NCI-H82 (cell line): ENCODE measurements around the gene TMPRSS6.

ENCODE experiments used
- DNase-seq: peaks from one replicate; lab custom pipeline; 2025; lab: John Stamatoyannopoulos, UW

TMPRSS6 gene

DNA sequence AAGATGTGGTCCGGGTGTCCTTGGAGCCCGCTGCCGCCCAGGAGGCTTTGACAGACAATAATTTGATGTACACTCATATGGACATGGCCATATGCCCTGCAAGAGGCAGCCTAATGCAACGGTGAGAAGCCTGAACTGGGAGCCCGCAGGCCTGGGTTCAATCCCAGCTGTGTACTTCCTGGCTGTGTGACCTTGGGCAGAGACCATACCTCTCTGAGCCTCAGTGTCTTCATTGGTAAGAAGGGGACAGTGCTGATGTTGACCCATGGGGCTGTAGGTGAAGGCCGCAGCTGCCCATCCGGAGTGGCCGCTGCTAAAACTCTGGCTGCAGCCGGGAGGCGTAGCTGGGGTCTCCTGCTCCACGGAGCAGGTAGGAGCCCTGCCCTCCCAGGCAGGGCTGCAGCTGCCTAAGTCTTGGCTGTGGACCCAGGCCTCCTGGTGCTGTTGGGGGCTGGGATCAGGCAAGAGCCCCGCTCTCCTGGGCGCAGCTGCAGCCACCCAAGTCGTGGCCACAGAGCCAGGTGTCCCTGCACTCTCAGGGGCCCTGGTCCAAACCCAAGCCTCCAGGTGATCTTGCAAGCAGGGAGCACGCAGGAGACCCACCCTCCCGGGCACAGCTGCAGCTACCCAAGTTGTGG lies 31.3 kb upstream of the TMPRSS6 start:
- no peak for DNase-seq

DNA sequence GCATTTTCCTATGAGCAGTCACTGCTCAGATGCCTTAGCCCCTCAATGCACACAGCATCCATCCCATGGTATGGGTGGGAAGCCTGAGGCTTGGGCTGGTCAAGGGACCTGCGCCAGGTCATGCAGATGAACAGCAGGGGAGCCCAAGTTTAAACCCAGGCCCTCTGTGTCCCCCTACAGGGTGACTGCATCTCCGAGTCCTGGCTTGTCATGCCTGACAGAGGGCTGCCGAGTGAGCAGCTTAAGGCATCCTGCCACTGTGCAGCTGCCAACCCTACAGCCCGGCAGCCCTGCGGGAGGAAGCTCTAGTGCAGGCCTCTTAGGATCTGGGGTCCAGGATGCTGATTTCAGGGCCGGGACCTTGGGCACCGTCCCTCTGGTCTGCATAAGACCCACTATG lies 30.2 kb upstream of the TMPRSS6 start:
- peak; percentile 19 for DNase-seq

DNA sequence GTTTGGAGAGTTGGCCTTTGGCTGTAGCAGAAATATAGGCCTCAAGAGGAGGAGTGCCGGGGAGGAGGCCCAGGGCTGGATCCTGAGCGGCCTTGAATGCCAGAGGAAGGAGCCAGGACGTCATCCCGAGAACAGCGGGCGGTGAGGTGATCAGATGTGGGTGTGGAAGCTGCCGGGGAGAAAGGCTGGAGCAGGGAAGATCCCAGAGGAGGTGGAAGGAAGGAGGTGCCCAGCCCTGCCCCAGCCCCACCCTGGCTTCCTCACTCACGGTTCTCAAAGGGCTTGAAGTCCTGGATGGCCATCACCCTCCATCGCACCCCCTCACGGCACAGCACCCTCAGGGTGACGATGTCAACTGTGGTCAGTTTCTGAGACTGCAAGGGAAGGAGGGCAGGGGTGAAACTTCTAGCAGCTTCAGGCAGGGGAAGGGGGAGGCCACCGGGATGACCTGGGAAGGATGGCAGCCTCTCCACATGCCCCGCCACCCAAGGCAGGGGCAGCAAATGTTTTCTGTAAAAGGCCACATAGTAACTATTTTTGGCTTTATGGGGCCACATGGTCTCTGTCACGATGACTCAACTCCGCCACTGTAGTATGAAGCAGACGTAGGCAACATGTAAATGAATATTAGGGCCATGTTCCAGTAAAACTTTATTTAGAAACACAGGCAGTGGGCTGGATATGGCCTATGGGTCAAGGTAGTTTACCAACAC lies 29.5 kb upstream of the TMPRSS6 start:
- DNase-seq, result no peak

DNA sequence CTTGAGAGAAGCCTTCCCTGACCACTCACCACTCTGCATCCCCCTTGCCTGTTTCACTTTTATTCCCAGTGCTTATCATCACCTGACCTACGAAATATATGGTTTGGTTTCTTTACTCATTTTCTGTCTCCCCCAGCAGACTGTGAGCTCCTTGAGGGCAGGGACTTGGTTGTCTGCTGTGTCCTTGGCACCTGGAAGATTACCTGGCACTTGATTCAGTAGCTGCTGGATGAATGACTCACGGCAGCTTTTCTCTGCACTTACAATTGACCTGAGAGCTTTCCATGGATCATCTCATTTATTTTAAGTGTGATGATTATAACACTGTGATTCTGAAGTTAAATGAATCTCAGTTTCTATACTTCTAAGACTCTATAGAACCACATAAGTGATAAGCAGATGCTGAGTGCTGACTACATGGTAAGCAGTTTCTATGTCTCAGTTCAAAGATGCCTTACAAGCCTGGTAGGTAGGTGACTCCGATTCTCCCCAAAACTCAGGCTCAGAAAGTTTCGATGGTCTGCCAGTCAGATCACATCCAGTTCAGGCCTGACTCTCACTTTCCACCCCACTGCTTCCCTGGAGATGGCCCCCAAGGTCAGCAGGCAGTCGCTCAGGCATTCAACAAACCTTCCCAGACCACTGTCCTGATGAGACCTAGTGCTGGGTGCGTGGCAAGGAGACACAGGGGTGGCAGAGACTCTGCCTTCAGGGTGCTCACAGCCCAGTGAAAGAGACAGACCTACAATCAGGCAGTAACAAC lies 28.6 kb upstream of the TMPRSS6 start:
- DNase-seq, result no peak

DNA sequence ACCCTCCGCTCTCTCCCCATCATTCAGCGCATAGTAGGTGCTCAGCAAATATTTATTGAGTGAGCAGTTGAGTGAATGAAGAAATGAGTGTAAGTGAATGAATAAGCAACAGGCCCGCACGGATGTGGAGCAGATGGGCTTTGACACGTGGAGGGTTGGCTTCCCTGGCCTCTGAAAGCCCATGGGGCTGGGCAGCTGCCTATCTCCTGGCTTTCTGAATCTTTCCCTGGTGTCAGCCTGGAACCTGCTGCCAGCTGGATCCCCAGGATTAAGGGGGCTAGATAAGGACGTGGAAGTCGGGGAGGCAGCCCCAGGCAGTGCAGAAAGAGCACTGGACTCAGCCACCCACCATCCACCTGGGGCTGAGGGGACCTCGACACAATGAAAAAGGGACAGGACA lies 27.6 kb upstream of the TMPRSS6 start:
- DNase-seq, result peak; percentile 70

DNA sequence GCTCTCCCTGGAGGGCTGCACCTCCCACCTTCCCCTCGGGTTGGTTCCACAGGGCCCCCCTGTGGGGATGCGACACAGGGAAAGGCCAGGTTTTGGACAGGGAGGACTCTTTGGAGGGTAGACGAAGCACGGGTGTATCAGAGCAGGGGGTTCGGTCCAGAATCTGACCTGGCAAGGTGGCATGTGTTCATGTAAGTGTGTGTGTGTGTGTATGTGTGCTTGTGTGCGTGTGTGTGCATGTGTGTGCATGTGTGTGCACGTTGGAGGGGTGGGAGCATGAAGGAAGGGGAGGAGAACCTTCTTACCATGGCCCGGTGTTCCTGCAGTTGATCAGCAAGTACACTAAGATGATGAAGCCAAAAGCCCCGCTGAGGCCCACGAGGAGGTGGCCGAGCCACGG lies 25.5 kb upstream of the TMPRSS6 start:
- DNase-seq, result no peak

DNA sequence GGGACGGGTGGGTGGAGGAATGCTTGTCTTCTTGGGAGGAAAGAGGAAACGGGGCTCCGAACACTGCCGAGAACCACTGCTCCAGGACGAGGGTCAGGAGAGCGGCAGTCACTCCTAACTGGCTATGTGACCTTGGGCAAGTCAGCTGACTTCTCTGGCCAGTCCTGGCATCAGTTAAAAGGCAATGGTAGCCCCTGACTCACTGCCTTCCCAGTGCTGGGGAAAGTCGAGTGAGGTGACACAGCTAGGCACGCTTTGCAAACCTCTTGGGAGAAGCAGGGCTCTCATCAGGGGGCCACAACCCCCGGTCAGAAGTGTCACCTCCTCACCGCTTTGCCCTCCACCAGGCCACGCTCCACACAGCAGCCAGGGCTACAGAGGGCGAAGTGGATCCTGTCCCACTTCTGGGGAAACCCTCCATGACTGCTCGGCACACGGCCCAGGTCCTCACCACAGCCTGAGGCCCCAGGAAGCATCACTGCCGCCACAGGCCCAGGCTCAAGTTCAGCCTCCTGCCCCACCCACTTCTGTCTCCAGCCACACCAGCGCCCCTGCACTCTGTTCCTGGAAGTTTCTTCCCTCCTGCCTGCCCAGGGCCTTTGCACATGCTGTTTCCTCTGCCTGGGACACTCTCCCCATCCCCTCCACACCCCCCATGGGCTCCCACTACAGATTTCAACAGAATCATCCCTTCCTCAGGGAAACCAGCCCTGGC lies 23.9 kb upstream of the TMPRSS6 start:
- no peak for DNase-seq

DNA sequence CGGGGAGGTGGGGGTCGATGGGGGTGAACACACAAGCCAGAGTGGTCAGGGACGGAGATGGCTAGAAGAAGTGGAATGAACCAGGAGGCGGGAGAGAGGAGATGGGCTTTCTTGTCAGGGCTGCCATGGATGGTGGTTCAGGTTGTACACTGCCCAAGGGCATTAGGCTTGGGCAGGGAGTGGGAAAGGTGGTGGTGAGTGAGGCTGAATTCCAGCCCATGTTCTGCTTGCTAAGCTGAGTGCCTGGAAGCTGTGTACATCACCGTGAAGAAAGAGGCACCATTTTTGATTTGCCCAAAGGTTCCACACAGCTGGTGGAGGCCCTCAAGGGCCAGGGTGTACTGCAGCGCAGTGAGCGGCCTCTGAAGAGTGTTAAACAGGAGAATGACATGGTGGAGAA lies 23.3 kb upstream of the TMPRSS6 start:
- no peak for DNase-seq

DNA sequence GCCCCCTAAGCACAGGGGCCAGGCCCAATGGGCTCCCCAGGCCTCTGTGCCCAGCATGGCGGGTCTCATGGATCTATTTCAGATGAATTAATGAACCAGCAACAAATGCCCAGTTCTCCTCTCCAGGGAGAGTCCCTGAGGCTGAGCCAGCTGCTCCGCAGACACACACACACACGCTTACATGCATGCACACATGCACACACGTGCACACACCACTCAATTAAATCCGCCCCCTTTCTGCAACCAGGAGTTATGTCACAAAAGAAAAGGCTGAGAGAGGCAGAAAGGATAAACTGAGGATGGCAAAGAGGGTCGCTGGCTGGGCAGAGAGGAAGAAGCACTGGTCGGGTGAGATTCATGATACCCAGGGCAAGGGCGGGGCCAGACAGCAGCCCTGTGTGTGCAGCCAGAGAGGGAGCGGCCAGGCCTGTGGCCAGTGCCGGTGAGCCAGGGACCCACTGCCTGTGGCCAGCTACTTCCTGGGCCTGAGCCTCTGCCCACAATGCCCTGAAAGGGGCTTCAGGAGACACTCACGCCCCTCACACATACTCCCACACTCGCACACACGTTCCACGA lies 20.4 kb upstream of the TMPRSS6 start:
- DNase-seq, result no peak

DNA sequence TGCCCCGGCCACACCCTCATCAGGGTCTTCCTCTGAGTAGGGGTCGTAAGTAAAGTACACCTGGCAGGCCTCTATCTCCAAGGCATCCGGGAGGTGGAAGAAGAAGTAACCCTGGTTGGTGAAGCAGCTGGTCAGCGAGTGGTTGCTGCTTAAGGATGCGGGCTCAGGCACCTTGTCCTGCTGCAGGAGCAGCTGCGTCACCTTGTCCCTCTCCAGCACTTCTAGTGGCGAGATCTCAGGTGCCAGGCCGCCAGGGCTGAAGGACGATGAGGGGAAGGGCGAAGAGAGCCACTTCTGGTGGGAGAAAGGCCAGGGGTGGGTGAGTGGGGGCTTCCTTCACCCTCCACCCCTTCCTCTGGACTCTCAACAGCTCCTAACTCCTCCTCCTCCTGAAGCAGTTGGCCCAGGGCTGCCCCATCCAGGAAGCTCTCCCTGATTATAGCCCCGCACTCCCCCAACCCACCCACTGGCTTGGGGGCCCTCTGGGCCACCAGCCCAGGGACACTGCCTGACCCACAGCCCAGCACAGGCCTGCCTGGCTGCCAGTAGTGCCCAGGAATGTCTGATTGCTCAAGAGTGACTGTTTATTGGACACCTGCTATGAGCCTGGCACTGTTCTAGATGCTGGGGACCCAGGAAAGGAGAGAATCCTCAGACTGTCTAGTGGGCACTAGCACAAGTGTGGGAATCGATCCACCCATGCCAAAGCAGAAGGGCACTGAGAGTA lies 19.2 kb upstream of the TMPRSS6 start:
- DNase-seq, result no peak

DNA sequence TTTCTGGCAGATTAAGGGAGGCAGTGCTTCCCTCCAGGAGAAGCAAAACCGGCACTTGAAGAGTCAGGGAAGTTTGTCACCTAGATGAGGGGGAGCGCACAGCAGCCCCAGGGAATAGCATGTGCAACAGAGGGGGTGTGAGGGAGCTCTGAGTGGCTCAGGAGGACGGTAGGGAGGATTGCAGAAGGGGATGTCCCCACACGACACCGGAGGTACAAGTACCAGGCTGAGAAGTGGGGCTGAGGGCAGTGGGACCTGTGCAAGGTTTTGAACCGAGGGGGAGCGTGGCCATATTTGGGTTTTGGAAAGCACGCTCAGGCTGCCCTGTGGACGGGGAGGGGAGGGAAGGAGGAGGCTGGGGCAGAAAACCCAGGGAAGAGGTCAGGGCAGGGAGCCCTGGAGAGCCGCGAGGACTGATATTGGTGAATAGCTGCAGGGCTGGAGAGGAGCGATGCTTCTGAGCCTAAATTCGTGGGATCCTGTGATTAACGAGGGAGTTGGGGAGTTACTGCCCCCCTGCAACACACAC lies 17.9 kb upstream of the TMPRSS6 start:
- no peak for DNase-seq

DNA sequence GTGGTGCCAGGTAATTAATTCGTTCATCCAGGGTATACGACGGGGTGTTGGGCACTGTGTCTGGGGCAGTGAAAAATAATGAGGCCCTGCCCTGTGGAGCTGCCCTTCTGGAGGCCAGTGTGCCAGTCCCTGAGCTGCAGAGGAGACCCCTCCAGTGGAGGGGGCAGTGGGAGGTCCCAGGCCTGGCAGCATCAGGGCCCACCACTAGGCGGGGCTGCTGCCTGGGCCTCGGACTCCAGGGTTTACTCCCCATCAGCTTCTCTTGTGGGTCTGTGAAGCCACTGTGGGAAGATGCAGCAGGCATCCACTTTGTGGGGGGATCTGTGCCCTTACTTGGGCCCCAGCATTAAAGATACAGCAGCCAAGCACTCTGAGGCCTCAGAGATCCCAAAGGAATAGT lies 17.4 kb upstream of the TMPRSS6 start:
- no peak for DNase-seq

DNA sequence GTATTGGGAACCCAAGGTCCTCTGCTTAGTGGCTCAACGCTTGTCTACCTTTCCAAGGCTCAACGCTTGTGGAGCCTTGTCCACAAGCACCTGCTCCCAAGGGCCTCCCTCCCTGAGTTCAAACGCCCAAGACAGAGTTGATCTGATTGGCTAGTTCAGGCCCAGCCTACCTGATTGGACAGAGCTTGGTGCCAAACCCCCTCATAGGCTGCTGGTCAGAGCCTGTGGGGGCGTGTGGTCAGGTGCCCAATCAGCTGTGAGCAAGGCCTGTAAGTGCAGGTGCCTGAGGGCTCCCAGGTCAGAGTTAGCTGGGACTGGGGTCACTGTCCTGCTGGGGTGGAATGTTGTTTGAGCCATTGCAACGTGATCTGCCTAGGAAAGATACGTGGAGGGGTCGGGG lies 16.9 kb upstream of the TMPRSS6 start:
- no peak for DNase-seq

DNA sequence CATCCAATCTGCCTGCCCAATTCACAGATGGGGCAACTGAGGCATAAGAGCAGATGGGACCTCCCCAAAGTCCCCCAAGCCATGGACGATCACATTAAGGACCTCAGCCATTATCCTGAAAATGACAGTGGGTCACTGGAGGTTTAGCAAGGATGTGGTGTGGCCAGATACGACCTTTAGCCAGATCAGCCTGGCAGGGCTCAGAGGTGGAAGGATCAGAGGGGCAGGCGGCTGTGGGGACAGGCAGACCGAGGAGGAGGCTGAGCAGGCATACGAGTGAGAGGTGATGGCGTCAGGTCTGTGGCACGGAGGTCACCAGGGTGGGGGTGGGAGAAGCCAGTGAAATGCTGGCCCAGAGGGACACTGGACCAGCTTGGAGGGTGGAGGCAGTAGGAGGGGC lies 14.1 kb upstream of the TMPRSS6 start:
- DNase-seq, result no peak

DNA sequence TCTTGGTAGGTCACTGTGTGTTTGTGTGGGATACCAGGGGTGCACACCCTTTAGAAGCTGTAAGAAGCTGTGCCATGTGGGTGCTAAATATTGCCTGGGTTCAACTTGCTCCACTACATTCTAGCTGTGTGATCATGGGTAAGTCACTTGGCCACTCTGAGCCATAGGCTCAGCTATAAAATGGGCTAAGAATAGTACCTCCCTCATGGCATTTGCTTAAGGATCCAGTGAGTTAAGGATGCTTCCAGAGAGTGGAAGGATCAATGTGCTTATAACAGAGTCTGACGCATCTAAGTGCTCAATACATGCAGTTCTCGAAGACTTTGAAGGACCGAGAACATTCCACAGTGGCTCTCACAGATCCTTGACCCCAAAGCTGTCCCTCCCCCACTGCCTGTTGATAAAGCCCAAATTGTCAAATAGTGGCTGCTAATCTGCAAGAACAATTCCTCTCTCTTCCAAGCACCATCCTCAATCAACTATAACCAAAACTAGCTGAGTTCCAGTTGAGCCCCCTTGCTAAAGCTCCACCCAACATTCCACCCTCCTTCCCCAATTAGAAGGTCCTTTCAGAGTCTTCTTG lies 13.2 kb upstream of the TMPRSS6 start:
- no peak for DNase-seq

DNA sequence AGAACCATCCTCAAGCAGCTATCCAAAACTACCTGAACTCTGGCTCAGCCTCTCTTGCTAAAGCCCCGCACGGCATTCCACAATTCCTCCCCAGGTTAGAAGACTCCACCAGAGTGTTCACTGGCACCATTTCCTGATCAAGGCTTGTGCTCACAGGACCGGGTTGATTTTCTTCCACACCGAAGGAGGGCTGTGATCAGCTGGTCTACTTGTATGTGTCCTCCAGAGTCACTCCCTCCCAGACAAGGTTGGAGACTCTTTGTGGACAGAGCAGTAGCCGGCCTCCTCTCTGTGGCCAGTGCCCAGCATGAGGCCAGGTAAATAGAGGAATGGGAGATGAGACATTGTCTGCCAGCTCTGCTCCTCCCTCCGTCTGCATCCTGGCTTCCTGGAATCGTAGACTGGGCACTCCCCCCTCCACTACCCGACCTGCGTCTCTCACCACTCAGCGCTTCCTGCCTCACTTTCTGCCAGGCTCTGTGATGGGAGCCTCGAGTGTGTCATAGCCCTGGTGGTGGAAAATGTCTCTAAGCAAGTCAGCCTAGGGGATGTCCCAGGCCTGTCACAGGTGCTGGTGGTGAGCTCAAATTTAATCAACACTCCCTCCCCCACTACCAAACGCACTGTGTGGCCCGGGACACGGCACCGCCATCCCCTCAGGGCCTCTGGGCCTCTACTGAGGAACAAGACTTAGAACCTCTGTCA lies 12.5 kb upstream of the TMPRSS6 start:
- no peak for DNase-seq

DNA sequence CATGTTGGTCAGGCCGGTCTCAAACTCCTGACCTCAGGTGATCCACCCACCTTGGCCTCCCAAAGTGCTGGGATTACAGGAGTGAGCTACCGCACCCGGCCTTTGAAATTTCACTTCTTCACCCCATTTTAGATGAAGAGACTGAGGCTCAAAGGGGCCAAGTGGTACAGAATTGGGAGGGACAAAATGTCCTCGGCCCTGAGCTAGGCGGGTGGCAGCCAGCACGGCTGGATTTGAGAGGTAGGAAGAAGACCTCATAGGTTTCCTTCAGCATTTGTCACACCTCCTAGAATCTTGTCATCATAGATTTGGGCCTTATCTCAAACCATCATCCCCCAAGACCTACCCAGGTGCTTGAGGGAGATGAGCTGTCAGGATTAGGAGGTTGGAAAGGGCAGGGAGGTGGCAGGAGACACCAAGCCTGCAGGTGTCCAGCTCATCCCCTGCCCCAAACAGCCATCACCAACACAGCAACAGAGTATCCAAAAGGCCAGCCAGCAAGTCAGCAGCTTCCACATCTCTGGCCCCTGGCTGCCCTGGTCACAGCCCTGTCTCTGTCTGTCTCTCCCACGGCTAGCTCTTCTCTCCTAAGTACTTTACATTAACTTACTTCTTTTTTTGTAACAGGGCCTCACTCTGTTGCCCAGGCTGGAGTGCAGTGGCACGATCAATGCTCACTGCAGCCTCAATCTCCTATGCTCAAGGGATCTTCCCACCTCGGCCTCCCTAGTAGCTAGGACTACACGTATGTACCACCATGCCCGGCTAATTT lies 11.2 kb upstream of the TMPRSS6 start:
- no peak for DNase-seq

DNA sequence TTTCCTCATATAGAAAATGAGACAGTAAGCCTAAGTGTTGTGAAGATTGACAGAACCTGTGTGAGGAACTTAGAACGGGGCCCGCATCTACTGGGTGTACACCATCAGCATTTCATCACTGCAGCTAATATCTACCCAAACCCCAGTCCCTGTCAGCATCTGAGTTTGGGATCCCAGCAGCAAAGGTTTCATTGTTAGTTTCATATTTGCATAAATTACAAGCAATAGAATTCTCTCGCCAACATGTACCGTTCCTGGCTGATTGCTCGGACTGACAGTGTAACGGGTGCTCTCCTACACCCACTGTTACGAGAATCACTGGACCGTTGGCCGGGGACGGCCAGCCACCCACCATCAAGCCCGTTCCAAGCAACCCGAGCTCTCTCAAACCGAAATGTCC lies 10.4 kb upstream of the TMPRSS6 start:
- no peak for DNase-seq

DNA sequence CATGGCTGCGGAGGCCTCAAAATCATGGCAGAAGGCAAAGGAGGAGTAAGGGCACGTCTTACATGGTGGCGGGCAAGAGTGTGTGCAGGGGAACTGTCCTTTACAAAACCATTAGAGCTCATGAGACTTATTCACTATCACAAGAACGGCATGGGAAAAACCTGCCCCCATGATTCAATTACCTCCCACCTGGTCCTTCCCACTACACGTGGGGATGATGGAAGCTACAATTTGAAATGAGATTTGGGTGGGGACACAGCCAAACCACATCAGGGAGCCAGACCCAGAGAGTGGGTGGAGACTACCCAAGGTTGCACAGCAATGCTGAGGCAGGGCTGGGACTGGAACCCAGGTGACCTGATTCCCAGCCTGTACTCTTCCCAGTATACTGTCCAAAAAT lies 8.6 kb upstream of the TMPRSS6 start:
- DNase-seq, result no peak

DNA sequence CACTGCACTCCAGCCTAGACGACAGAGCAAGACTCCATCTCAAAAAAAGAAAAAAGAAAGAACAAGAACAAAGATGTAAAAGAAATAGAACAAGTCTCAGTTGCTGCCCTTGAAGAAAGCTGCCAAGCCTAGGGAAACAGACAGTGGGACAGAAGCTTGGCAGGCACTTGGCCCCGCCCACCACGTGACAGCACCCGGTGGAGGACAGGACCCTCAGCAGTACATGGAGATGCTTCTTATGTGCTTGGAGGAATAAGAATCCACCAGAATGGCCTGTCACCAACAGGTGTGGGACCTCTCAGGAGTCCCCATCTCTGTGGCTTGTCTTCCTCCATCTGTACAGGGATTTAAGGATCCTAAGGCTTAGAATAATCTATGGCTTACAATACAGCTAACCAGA lies 7.6 kb upstream of the TMPRSS6 start:
- DNase-seq, result peak; percentile 25
